ENCODE measurements around the gene SPDYE2. TPM values are rescaled to one million over a fixed set of nuclear protein-coding genes. Genes with fewer than 3 reads are reported as not detected.

SPDYE2 gene, protein sequence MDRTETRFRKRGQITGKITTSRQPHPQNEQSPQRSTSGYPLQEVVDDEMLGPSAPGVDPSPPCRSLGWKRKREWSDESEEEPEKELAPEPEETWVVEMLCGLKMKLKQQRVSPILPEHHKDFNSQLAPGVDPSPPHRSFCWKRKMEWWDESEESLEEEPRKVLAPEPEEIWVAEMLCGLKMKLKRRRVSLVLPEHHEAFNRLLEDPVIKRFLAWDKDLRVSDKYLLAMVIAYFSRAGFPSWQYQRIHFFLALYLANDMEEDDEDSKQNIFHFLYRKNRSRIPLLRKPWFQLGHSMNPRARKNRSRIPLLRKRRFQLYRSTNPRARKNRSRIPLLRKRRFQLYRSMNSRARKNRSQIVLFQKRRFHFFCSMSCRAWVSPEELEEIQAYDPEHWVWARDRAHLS
- not detected in 2 replicates for total RNA-seq

DNA sequence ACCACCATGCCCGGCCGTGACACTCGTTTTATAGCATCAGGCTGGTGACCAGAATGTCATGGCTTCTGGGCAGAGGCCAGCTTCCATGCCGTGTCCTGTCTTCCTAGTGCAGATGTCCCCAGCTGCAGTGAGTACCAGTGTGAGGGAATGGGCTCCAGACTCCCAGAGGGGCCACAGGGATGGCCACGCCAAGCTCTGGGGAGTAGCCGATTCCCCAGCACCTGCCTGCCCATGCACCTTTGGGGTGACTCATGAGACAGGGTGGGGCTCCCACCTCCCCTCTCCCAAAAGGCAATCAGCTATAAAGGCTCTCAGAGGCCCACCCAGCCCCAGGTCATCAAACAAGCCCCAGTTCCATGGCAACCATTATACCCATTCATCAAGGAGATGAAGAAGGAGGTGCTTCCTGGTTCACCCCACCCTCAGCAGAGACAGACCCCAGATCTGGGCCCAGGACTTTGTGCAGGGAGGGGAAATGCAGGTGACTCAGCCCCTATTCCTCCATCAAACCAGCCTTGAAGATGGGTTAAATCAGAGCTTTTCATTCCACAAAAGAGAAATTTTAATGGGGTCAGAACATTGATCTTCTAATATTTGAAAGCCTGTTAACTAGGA, at the start of gene SPDYE2:
TSS of gene SPDYE2 (plus strand) at position 419 of the 615 bp plus-strand sequence. CDS start 2,030 bp downstream, outside the sequence.

DNA sequence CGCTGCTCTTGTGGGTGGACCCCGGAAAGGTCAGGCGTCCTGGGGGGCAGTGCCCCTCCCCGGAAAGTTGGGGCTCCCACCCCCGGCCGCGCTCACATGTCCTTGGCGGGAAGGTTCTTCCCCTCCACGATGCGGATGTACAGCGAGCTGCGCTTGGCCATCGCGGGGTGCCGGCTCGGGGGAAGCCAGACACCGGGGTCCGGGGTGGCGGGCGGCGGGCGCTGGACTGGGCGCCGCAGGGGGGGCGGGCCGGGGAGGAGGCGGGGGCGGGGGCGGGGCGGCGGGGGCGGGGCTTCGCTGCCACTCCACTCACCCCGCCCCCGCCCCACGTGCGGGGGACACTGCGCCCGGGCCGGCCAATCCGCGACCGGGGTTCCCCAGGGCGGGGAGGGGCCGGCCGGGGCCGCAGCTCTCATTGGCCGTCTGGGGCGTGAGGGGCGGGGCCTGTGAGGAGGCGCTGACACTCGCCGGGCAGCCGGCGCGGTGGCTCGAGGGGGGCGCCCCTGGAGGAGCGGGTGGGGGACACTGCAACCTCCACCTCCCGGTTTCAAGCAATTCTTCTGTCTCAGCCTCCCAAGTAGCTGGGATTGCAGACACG, 33.4 kb upstream of the SPDYE2 start, which contains the start of gene RASA4B:
TSS of gene RASA4B (minus strand) at position 228 of the 598 bp plus-strand sequence. CDS start at position 161, 67 bp downstream.

DNA sequence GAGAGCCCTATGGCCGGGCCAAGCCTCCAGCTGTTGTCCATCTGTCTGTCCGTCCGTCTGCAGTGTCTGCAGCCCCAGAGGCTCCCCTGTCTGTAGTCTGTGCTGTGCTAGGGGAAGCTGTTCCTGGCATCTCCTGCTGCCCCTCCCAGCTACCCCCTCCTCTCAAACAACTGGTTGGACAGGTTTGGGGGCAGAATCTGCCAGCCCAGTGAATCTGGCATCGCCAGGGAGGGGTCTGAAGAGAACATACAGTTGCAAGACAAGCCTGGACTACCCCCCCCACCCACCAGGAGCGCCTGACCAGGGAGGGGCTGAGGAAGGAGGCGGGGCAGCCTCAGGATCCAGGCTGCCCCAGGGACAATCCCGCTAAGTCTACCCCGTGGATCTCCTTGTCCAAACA, 7.4 kb upstream of the SPDYE2 start, which contains the start of gene UPK3BL2:
TSS of gene UPK3BL2 (minus strand) at position 101 of the 400 bp plus-strand sequence. CDS start at position 41, 60 bp downstream.

DNA sequence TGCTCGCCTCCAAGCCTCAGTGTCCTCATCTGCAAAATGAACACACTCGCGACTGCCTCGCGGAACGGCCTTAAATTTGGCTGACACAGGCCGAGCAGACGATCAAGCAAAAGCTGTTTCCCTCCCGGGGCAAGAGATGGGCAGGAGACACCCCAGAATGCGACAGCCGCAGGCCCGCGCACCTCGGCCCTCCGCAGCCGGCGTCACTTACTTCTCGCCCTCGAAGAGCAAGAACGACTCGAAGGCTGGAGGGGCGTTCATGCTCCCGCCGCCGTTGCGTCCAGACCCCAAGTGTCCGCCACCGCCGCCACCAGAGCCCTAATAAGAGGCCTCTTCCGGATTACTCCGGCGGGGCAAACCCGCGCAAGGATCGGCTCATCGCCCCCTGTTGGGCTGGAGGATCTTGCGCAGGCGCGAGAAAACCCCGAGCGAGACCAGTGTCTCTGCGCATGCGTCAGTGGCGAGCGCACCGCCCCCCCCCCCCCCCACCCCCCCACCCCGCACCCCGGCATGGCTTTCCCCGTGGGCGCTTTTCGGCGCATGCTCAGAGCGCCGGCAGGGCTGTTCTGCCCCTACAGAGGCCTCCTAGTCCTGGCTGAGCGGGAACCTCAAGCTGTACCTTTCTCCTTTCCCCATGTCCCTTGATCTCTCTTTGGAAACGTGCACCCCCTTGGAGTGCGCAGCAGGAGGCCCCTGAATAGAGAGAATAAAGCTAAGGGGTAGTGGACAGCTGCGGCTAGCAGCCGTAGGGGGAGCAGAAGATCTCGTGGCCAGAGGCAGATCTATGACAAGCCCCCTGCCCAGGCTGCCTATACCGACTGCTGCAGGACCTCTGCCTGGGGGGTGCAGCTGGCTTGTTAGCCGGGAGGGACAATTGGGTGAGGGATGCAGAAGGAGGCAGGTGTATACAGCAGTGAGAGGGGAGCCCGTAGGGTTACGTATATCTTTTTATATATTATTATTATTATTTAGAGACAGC, 21.5 kb downstream of the SPDYE2 start, which contains the start of gene POLR2J3:
TSS of gene POLR2J3 (minus strand) at position 323 of the 979 bp plus-strand sequence. CDS start at position 261, 62 bp downstream.

Other genes starting within 250 kb of the SPDYE2 start
- gene SPDYE6, start 194.8 kb upstream of the SPDYE2 start, total RNA-seq: not detected in 2 replicates
- gene PRKRIP1, start 154.9 kb upstream of the SPDYE2 start, total RNA-seq: 15.2 and 16.4 TPM in 2 replicates
- gene ORAI2, start 117.7 kb upstream of the SPDYE2 start, total RNA-seq: 79.9 and 94.8 TPM in 2 replicates
- 13.6 and 14.9 TPM in 2 replicates for gene ALKBH4, start 86.4 kb upstream of the SPDYE2 start, total RNA-seq
- gene LRWD1, start 86.2 kb upstream of the SPDYE2 start, total RNA-seq: 26.9 and 44.8 TPM in 2 replicates
- 17.9 and 25.2 TPM in 2 replicates for gene POLR2J, start 72.3 kb upstream of the SPDYE2 start, total RNA-seq
- 0.44 and 1.4 TPM in 2 replicates for gene RASA4B, start 33.4 kb upstream of the SPDYE2 start, total RNA-seq
- gene UPK3BL2, start 7.5 kb upstream of the SPDYE2 start, total RNA-seq: 1.3 and 2.1 TPM in 2 replicates
- gene POLR2J3, start 21.4 kb downstream of the SPDYE2 start, total RNA-seq: 36.1 and 48.8 TPM in 2 replicates
- 2.2 and 4.4 TPM in 2 replicates for gene RASA4, start 65.5 kb downstream of the SPDYE2 start, total RNA-seq
- 9.6 and 10.5 TPM in 2 replicates for gene UPK3BL1, start 91.6 kb downstream of the SPDYE2 start, total RNA-seq
- gene SPDYE2B, start 99.1 kb downstream of the SPDYE2 start, total RNA-seq: not detected in 2 replicates
- 3.9 and 7.7 TPM in 2 replicates for gene POLR2J2, start 120.4 kb downstream of the SPDYE2 start, total RNA-seq
- 7.0 and 12.6 TPM in 2 replicates for gene FAM185A, start 197.8 kb downstream of the SPDYE2 start, total RNA-seq

All from placental pericyte (primary cell).